HG02588 (cell line): ENCODE results near the gene EXD1.

ENCODE experiments used
- ATAC-seq: cut with Tn5 transposase; IDR thresholded peaks from one replicate; pipeline ENCODE4 v1.9.1; 2021; ENCODE audit warnings: mild to moderate bottlenecking, moderate library complexity; ENCODE audit not compliant: unreplicated experiment

Gene EXD1

GRCh38 chr15:41231422-41232226 lies 1.1 kb upstream of the EXD1 start:
- peak; percentile 36 for ATAC-seq

GRCh38 chr15:41230345-41230649 lies 260 bp downstream of the EXD1 start:
- ATAC-seq, result no peak

- ATAC-seq, result no peak
Observed at GRCh38 chr15:41219381-41219780, 11.2 kb downstream of the EXD1 start.

- no peak for ATAC-seq
Observed at GRCh38 chr15:41218851-41219250, 11.7 kb downstream of the EXD1 start.

- ATAC-seq, result no peak
Observed at GRCh38 chr15:41215708-41216107, 14.8 kb downstream of the EXD1 start.

GRCh38 chr15:41207687-41208448 lies 22.7 kb downstream of the EXD1 start:
- ATAC-seq, result no peak

GRCh38 chr15:41205315-41205714 lies 25.2 kb downstream of the EXD1 start:
- no peak for ATAC-seq

GRCh38 chr15:41203395-41203794 lies 27.2 kb downstream of the EXD1 start:
- no peak for ATAC-seq

- no peak for ATAC-seq
Observed at GRCh38 chr15:41199470-41199869, 31.1 kb downstream of the EXD1 start.

GRCh38 chr15:41194444-41194843 lies 36.1 kb downstream of the EXD1 start:
- ATAC-seq, result no peak

- no peak for ATAC-seq
Observed at GRCh38 chr15:41183581-41183980, 47.0 kb downstream of the EXD1 start.

- no peak for ATAC-seq
Observed at GRCh38 chr15:41182266-41182665, 48.3 kb downstream of the EXD1 start.

GRCh38 chr15:41180206-41180789 lies 50.3 kb downstream of the EXD1 start:
- no peak for ATAC-seq

GRCh38 chr15:41169781-41170180 lies 60.8 kb downstream of the EXD1 start:
- ATAC-seq, result no peak

GRCh38 chr15:41169086-41169485 lies 61.5 kb downstream of the EXD1 start:
- no peak for ATAC-seq

- ATAC-seq, result no peak
Observed at GRCh38 chr15:41161736-41162135, 68.8 kb downstream of the EXD1 start.

GRCh38 chr15:41161336-41161735 lies 69.2 kb downstream of the EXD1 start:
- no peak for ATAC-seq

- ATAC-seq, result no peak
Observed at GRCh38 chr15:41160639-41161315, 69.8 kb downstream of the EXD1 start.

- ATAC-seq, result no peak
Observed at GRCh38 chr15:41154412-41154811, 76.1 kb downstream of the EXD1 start.

- ATAC-seq, result no peak
Observed at GRCh38 chr15:41153733-41154132, 76.8 kb downstream of the EXD1 start.

- ATAC-seq, result no peak
Observed at GRCh38 chr15:41151451-41152005, 79.0 kb downstream of the EXD1 start.
